GM18870 (cell line): Measurements from ENCODE around the gene NR1D2.
A peak's percentile ranks its signal among the peaks of the same experiment; 100 is the strongest.

Experiments
- ATAC-seq: cut with Tn5 transposase; IDR thresholded peaks from one replicate; pipeline ENCODE4 v1.9.1; 2021; ENCODE audit warnings: moderate library complexity; ENCODE audit not compliant: unreplicated experiment

The NR1D2 gene

GRCh38 chr3:23928524-23928923 is 16.6 kb upstream of the NR1D2 start:
- ATAC-seq, result no peak

DNA sequence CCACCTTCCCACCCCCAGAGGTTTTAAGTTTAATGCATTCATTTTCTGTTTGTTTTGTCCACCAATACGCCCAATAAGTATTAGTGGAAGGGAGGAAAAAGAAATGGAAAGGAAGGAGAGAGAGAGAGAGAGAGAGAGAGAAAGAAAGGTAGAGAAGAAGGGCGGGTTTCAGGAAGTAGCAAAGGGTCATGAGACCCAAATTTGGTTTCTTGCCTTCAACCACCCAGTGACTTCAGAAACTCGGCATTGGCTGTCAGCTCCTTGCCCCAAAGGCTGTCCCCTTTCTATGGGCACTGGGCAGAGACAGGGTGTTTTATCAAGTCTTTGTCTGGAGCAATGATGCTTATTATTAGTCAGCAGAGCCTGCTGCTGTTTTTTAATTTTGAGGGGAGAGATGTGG is 13.5 kb upstream of the NR1D2 start:
- no peak for ATAC-seq

- no peak for ATAC-seq
Observed at GRCh38 chr3:23932571-23932970, 12.5 kb upstream of the NR1D2 start.

DNA sequence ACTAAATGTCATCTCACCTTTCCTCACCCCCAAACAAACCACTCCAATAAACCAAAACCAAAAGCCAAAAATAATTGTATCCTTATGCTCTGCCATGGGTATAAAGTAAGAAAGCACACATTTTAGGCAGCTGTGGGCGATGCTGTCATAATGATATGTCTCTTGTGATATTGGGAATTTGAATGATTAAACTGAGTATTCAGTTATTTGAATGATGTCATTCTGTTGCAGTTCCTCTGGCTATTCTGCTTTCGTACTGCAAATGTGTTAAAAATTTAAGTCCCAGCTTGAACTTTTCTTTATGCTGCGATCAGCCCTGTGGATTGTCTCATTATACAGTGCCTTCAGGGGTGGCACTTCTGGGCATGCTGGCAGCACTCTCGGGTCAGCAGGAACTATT is 10.8 kb upstream of the NR1D2 start:
- no peak for ATAC-seq

DNA sequence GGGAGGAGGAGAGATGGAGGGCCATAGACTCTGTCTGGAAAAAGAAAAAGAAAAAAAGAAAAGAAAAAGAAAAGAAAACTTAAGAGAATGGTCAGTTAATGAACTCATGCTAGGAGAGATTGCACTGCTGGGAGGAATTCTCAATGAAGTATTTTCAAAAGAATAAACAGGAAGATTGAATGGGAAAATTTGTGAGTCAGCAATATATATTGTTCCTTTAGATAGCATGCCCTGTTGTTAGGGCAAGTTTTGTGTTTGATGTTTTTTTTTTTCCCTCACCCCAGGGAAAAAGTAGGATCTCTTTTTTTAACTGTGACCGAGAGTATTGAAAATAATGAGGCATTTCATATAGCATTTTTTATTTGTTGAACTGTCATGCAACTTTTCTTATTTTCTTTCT is 7.8 kb upstream of the NR1D2 start:
- no peak for ATAC-seq

DNA sequence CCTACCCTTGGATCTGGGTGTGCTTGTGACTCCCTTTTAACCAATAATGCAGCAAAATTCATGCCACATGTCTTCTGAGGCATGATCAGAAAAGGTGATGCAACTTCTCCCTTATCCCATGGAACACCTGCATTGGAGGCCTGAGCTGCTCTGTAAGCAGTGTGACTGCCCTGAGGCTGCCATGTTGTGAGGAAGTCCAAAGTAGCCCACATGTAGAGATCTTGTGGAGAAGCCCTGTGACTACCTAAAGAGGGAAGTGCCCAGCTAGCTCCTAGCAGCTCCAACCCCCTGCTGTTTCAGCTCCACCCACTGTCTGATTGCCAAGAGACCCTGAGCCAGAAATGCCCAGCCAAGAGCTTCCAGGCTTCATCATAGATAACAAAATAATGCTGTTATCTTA is 6.4 kb upstream of the NR1D2 start:
- ATAC-seq, result no peak

DNA sequence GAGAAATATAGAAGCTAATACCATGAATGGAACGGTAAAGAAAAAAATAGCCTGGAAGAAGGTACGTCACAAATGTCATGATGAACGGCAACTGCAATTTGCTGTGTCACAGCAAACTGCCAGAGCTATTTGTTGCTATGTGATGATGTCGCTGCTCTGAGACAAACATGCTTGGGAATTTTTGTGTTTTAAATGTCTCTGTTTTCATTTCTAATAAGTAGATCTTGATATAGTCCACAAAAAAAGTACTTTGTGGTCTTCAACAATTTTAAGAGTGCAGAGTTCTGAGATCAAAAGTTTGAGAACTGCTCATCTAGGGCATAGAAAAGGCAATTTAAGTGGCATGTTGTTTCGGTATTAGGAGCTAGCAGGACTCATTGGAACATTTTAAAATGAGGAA is 4.3 kb upstream of the NR1D2 start:
- no peak for ATAC-seq

- no peak for ATAC-seq
Observed at GRCh38 chr3:23941440-23941839, 3.6 kb upstream of the NR1D2 start.

DNA sequence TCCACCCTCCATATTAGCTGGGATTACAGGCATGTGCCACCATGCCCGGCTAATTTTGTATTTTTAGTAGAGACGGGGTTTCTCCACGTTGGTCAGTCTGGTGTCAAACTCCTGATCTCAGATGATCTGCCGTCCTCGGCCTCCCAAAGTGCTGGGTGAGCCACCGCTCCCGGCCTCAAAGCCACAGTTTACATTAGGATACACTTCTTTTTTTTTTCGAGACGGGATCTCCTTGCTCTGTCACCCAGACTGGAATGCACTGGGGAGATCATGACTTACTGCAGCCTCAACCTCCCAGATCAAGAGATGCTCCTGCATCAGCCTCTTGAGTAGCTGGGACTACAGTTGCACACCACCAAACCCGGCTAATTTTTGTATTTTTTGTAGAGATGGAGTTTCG is 2.5 kb upstream of the NR1D2 start:
- no peak for ATAC-seq

GRCh38 chr3:23944007-23944783 is 891 bp upstream of the NR1D2 start:
- ATAC-seq, result no peak

DNA sequence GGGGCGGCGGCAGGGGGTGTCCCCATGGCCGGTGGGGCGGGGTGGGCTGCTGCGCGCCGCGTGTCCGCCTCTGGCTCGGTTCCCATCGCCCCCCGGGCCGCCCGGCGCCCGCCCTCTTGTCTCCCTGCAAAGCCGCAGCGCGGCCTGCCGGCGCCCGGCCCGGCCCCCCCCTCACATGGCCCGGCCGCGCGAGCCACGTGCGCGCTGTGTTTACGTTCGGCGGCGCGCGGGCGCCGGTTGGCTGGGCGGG is 502 bp downstream of the NR1D2 start:
- peak; percentile 46 for ATAC-seq

- ATAC-seq, result peak; percentile 51
Observed at GRCh38 chr3:23945913-23946687, 1.0 kb downstream of the NR1D2 start.

DNA sequence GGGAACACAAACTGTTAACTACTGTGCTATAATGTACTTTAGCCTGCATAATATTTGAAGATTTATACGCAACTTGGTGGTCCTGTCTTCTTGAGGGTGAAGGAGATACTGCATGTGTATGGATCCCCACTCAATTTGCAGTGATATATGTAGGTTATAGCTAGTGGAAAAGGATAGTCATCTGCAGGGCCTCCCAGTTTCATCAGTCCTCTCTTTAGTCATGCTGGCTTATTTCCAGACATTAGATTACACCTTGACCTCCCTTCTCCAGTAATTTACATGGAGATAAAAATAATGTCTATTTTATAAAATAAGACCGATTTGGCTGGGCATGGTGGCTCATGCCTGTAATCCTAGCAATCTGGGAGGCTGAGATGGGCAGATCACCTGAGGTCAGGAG is 3.7 kb downstream of the NR1D2 start:
- ATAC-seq, result no peak

DNA sequence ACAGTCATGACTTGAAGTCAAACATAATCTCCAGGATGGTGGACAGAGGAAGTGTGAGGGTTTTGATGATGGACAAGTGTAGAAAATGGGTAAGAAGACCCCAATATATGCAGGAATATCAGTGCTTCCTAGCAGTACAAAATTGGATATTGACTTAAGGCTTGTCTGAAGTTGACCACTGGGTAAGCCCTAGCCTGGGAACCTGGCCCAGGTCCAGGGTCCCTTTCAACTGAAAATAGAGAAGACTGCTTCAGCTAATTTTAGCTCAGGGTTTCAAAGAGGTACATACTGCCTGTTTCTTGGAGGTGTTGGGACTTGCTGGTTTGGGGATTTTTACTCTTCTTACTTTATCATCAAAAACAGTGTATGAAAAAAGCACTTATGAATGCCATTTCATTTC is 4.7 kb downstream of the NR1D2 start:
- ATAC-seq, result peak; percentile 28

DNA sequence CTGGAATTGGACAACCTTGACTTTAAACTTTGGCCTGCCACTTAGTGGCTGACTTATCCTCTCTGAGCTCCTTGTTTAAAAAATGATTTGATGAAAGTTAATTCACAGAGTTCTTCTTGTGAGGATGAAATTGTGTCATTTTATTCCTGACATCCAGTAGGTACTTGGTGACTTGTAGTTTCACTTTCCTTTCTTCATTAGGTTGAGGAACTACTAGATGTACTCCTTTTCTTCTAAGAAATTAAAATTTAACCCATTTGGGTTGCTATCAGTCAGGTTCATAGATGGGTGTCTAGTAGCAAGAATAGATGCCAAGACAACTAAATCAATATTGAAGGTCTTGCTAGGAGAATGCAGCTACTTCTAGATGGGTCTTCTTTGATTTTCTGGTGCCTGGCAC is 5.2 kb downstream of the NR1D2 start:
- peak; percentile 44 for ATAC-seq

DNA sequence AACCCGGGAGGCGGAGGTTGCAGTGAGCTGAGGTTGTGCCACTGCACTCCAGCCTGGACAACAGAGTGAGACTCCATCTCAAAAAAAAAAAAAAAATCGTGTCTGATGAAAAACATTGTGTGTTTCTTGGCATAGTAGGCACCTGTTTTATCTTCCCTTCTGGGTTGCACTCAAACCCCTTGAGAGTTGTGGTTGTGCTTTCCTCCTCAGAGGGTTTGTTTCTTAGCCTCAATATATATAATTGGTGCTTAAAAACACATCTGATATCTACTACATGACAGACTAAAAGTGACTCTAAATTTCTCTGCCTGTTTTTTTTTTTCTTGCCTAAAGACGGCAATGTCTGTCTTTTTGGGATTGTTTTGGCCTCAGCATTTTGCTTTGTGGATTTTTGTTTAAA is 7.6 kb downstream of the NR1D2 start:
- no peak for ATAC-seq

- ATAC-seq, result no peak
Observed at GRCh38 chr3:23953523-23953922, 8.4 kb downstream of the NR1D2 start.

DNA sequence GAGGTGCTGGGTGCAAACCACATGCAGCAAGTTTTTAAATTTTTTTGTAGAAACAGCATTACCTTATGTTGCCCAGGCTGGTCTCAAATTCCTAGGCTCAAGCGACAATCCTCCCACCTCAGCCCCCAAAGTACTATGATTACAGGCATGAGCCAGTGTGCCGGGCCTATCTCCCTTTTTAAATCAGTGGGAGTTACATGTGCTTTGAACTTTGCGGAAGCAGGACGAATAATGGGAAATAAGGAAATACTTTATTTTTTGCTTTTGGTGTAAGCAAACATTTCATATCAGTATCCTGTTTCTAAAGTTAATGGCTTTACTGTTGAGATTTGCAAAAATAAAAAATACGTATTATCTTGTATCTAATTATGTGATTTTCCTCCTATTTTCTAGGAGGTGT is 9.1 kb downstream of the NR1D2 start:
- no peak for ATAC-seq

- no peak for ATAC-seq
Observed at GRCh38 chr3:23956701-23957100, 11.6 kb downstream of the NR1D2 start.

GRCh38 chr3:23959135-23959900 is 14.2 kb downstream of the NR1D2 start:
- peak; percentile 87 for ATAC-seq

GRCh38 chr3:23960649-23961048 is 15.6 kb downstream of the NR1D2 start:
- no peak for ATAC-seq

- no peak for ATAC-seq
Observed at GRCh38 chr3:23961066-23961465, 16.0 kb downstream of the NR1D2 start.
